ENCODE measurements around the gene RGS8.

Gene RGS8

GRCh38 chr1:182670032-182670749, 14.2 kb downstream of the RGS8 start:
- no peak for DNase-seq

GRCh38 chr1:182669266-182669665, 15.1 kb downstream of the RGS8 start:
- no peak for DNase-seq

- no peak for DNase-seq
Measured at GRCh38 chr1:182668521-182669054, 15.8 kb downstream of the RGS8 start.

- DNase-seq, result no peak
Measured at GRCh38 chr1:182667848-182668505, 16.4 kb downstream of the RGS8 start.

GRCh38 chr1:182666706-182667105, 17.7 kb downstream of the RGS8 start:
- DNase-seq, result no peak

- no peak for DNase-seq
Measured at GRCh38 chr1:182664296-182664695, 20.1 kb downstream of the RGS8 start.

- no peak for DNase-seq
Measured at GRCh38 chr1:182662956-182663355, 21.4 kb downstream of the RGS8 start.

- no peak for DNase-seq
Measured at GRCh38 chr1:182662121-182662890, 22.1 kb downstream of the RGS8 start.

GRCh38 chr1:182658055-182658454, 26.3 kb downstream of the RGS8 start:
- no peak for DNase-seq

GRCh38 chr1:182656842-182657397, 27.5 kb downstream of the RGS8 start:
- DNase-seq, result no peak

- no peak for DNase-seq
Measured at GRCh38 chr1:182653986-182654385, 30.4 kb downstream of the RGS8 start.

GRCh38 chr1:182652933-182653332, 31.5 kb downstream of the RGS8 start:
- no peak for DNase-seq

GRCh38 chr1:182651339-182651724, 33.1 kb downstream of the RGS8 start:
- no peak for DNase-seq

GRCh38 chr1:182650678-182651338, 33.6 kb downstream of the RGS8 start:
- DNase-seq, result no peak

GRCh38 chr1:182649041-182649440, 35.3 kb downstream of the RGS8 start:
- DNase-seq, result no peak

- no peak for DNase-seq
Measured at GRCh38 chr1:182646739-182647138, 37.6 kb downstream of the RGS8 start.

- no peak for DNase-seq
Measured at GRCh38 chr1:182644886-182645285, 39.5 kb downstream of the RGS8 start.

- DNase-seq, result no peak
Measured at GRCh38 chr1:182643699-182644098, 40.7 kb downstream of the RGS8 start.

GRCh38 chr1:182642461-182642860, 41.9 kb downstream of the RGS8 start:
- no peak for DNase-seq

GRCh38 chr1:182641561-182641960, 42.8 kb downstream of the RGS8 start:
- no peak for DNase-seq

GRCh38 chr1:182639330-182639729, 45.1 kb downstream of the RGS8 start:
- DNase-seq, result no peak

- DNase-seq, result no peak
Measured at GRCh38 chr1:182637769-182638168, 46.6 kb downstream of the RGS8 start.

- DNase-seq, result no peak
Measured at GRCh38 chr1:182635871-182636270, 48.5 kb downstream of the RGS8 start.

Measured in CD4-positive, alpha-beta T cell treated with Interleukin-15 for 1 hour (primary cell).